ENCODE data around the gene LSM14A. TPM values are rescaled to one million over a fixed set of nuclear protein-coding genes. Genes with fewer than 3 reads are reported as not detected.

Gene LSM14A
- polyA plus RNA-seq, 2 of the 4 experiments (the other 2 are of a cell fraction), result 241 to 264 TPM

DNA sequence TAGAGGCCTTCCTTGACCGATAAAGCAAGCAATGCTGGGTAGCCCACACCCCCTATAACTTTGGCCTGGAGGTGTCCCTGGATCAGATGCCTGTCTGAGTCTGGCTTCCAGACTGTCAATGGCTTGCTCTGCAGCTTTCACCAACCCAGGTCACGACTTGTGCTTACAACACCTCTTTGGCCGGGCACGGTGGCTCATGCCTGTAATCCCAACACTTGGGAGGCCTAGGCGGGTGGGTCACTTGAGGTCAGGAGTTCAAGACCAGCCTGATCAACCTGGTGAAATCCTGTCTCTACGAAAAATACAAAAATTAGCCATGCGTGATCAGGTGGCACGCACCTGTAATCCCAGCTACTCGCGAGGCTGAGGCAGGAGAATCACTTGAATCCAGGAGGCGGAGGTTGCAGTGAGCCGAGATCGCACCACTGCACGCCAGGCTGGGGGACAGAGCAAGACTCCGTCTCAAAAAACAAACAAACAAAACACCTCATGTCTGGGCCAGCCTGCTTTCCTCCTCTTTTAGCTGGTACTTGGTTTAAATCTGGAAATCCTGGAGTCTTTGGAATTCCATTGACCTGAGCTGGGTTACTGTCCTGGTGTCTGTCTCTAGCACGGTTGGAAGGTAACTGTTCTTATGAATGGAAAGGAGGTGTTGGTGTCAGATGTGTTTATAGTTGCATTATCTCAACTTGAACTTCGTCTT lies 71.7 kb downstream of the LSM14A start (continued):
- TF ChIP-seq, protein P1, sequence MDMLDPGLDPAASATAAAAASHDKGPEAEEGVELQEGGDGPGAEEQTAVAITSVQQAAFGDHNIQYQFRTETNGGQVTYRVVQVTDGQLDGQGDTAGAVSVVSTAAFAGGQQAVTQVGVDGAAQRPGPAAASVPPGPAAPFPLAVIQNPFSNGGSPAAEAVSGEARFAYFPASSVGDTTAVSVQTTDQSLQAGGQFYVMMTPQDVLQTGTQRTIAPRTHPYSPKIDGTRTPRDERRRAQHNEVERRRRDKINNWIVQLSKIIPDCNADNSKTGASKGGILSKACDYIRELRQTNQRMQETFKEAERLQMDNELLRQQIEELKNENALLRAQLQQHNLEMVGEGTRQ (IDR thresholded peaks at IDR 0.05), result no peak
- TF ChIP-seq PHF8 (IDR thresholded peaks at IDR 0.05; ENCODE audit: borderline replicate concordance, low read depth) (no peak), BHLHE40 (IDR thresholded peaks at IDR 0.05; ENCODE audit: low read depth, low read length) (no peak)

GRCh38 chr19:34244611-34245299 lies 72.5 kb downstream of the LSM14A start:
- no peak for TF ChIP-seq SREBF2 (IDR thresholded peaks at IDR 0.05)
- TF ChIP-seq, protein P2, sequence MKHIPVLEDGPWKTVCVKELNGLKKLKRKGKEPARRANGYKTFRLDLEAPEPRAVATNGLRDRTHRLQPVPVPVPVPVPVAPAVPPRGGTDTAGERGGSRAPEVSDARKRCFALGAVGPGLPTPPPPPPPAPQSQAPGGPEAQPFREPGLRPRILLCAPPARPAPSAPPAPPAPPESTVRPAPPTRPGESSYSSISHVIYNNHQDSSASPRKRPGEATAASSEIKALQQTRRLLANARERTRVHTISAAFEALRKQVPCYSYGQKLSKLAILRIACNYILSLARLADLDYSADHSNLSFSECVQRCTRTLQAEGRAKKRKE (CRISPR knock-in tag; IDR thresholded peaks at IDR 0.05; ENCODE audit: low read depth), result no peak
- TF ChIP-seq HEYL (CRISPR knock-in tag; IDR thresholded peaks at IDR 0.05), result no peak
- TF ChIP-seq MAFK (IDR thresholded peaks at IDR 0.05; ENCODE audit: partially characterized antibody), result no peak
- TF ChIP-seq, protein P3, sequence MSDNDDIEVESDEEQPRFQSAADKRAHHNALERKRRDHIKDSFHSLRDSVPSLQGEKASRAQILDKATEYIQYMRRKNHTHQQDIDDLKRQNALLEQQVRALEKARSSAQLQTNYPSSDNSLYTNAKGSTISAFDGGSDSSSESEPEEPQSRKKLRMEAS (IDR thresholded peaks at IDR 0.05), result no peak
- no peak for TF ChIP-seq PHF8 (IDR thresholded peaks at IDR 0.05; ENCODE audit: borderline replicate concordance, low read depth)
- no peak for TF ChIP-seq MAZ (IDR thresholded peaks at IDR 0.05; ENCODE audit: borderline replicate concordance, low read depth, low read length)
- no peak for TF ChIP-seq POLR2A (IDR thresholded peaks at IDR 0.05; ENCODE audit: low read length)
- TF ChIP-seq, protein P4, sequence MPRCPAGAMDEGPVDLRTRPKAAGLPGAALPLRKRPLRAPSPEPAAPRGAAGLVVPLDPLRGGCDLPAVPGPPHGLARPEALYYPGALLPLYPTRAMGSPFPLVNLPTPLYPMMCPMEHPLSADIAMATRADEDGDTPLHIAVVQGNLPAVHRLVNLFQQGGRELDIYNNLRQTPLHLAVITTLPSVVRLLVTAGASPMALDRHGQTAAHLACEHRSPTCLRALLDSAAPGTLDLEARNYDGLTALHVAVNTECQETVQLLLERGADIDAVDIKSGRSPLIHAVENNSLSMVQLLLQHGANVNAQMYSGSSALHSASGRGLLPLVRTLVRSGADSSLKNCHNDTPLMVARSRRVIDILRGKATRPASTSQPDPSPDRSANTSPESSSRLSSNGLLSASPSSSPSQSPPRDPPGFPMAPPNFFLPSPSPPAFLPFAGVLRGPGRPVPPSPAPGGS (IDR thresholded peaks at IDR 0.05), result no peak
- no peak for TF ChIP-seq NFE2L2 (conservative IDR thresholded peaks at IDR 0.05; ENCODE audit: low read length)
- TF ChIP-seq, protein P5, sequence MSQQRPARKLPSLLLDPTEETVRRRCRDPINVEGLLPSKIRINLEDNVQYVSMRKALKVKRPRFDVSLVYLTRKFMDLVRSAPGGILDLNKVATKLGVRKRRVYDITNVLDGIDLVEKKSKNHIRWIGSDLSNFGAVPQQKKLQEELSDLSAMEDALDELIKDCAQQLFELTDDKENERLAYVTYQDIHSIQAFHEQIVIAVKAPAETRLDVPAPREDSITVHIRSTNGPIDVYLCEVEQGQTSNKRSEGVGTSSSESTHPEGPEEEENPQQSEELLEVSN (IDR thresholded peaks at IDR 0.05; ENCODE audit: borderline replicate concordance, low read depth), result no peak
- TF ChIP-seq ZSCAN20 (CRISPR knock-in tag; IDR thresholded peaks at IDR 0.05), result no peak
- TF ChIP-seq CBX8 (IDR thresholded peaks at IDR 0.05), result no peak
- no peaks in the 10 kb centered on the region for H3K9me3 ChIP-seq
- no peak overlapping the region for H3K4me3 ChIP-seq
- FAIRE-seq (no peak), DNase-seq (ENCODE audit: low read depth in 1 of 2, low spot score in 1 of 2) (no peak), ATAC-seq (peak in 1 of 2 experiments; percentile 38; a peak in 3 of 6 replicates)
- CTCF ChIA-PET, result interaction anchor here (0.7 to 2.2 kb wide), 13 partner anchors 12 to 94 kb away, joined by 3 to 7 read pairs (median 3); no protein-coding TSS in a partner anchor
- H3K27ac ChIP-seq, result no peak overlapping the region
- H3K4me2 ChIP-seq, result no peak overlapping the region
- WGBS (ENCODE audit: missing lambda C conversion rate), result 86% methylated on average over 13 of the region's 13 CpGs
- POLR2A ChIA-PET, result interaction anchor here (0.7 to 1.0 kb wide), 2 partner anchors 115 to 823 kb away, joined by 3 to 4 read pairs; no protein-coding TSS in a partner anchor
- peaks cover 10% of the 10 kb centered on the region for H3K4me1 ChIP-seq

DNA sequence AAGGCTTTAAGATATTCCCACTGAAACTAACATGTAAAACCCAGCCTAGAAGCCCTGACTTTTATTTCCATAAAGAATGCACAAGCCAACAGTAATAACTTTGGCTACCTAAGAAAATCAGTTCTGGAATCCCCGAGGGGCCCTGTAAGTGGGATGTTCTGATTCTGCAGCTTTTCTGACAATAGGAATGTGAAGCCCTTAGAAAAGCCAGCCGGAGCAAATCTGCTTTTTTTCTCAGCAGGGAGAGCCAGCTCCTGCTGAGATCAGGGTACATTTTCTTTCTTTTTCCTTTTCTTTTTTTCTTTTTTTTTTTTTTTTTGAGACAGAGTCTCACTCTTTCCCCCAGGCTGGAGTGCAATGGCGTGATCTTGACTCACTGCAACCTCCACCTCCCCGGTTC lies 74.0 kb downstream of the LSM14A start:
- Histone ChIP-seq H3K9me3 (no peaks in the 10 kb centered on the region), H3K4me3 (no peak overlapping the region), H3K27ac (no peak overlapping the region), H3K4me2 (no peak overlapping the region), H3K4me1 (peaks cover 10% of the 10 kb centered on the region)
- ATAC-seq (no peak), FAIRE-seq (peak; percentile 83), DNase-seq (ENCODE audit: low read depth in 1 of 2, low spot score in 1 of 2) (no peak)
- WGBS (ENCODE audit: missing lambda C conversion rate), result 76% methylated on average over 4 of the region's 4 CpGs
- POLR2A ChIA-PET, result interaction anchor here (0.6 to 0.9 kb wide), 2 partner anchors 14 to 1600 kb away, joined by 3 to 4 read pairs; no protein-coding TSS in a partner anchor
- CTCF ChIA-PET, result interaction anchor here (0.6 to 1.8 kb wide), 7 partner anchors 9 to 322 kb away, joined by 3 to 7 read pairs (median 3); no protein-coding TSS in a partner anchor
- TF ChIP-seq, protein P2 (CRISPR knock-in tag; IDR thresholded peaks at IDR 0.05; ENCODE audit: low read depth), result no peak
- TF ChIP-seq RARB (CRISPR knock-in tag; IDR thresholded peaks at IDR 0.05) (no peak), PHF8 (IDR thresholded peaks at IDR 0.05; ENCODE audit: borderline replicate concordance, low read depth) (no peak), JUN (IDR thresholded peaks at IDR 0.05) (no peak), REST (IDR thresholded peaks at IDR 0.05) (no peak), NPAS2 (CRISPR knock-in tag; IDR thresholded peaks at IDR 0.05; ENCODE audit: borderline replicate concordance) (no peak), FOSL2 (IDR thresholded peaks at IDR 0.05) (no peak), FOSL2 (CRISPR knock-in tag; IDR thresholded peaks at IDR 0.05) (no peak), SREBF2 (IDR thresholded peaks at IDR 0.05) (no peak), ZNF302 (CRISPR knock-in tag; IDR thresholded peaks at IDR 0.05) (no peak), TFCP2L1 (CRISPR knock-in tag; IDR thresholded peaks at IDR 0.05) (no peak), MAFK (IDR thresholded peaks at IDR 0.05; ENCODE audit: partially characterized antibody) (no peak)
- TF ChIP-seq, protein P6, sequence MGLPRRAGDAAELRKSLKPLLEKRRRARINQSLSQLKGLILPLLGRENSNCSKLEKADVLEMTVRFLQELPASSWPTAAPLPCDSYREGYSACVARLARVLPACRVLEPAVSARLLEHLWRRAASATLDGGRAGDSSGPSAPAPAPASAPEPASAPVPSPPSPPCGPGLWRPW (IDR thresholded peaks at IDR 0.05), result no peak

All from A549 (cell line).